T follicular helper cell (primary cell): Measurements from ENCODE around the gene DYRK1B.
"Not testable (repeated sequence)": the region's sequence is repeated elsewhere in the genome, so short reads cannot be mapped to it uniquely, and the experiment has no call there.

Experiments used
- DNase-seq: peaks from one replicate; pipeline ENCODE4 v3.0.0-alpha.2; 2020; ENCODE audit warnings: low read depth
- total RNA-seq, 2 experiments: gene quantifications; one replicate each; lab custom pipeline; 2026; lab: John Stamatoyannopoulos, UW

DYRK1B gene
- total RNA-seq: 4.8 to 19.3 reads per million in 2 experiments

- peak; percentile 98 for DNase-seq
Observed at GRCh38 chr19:39833464-39834286, at the start of gene DYRK1B. Gene DYRK1B (minus strand): TSS chr19:39834162. CDS start chr19:39831867, 2,295 bp downstream.

DNA sequence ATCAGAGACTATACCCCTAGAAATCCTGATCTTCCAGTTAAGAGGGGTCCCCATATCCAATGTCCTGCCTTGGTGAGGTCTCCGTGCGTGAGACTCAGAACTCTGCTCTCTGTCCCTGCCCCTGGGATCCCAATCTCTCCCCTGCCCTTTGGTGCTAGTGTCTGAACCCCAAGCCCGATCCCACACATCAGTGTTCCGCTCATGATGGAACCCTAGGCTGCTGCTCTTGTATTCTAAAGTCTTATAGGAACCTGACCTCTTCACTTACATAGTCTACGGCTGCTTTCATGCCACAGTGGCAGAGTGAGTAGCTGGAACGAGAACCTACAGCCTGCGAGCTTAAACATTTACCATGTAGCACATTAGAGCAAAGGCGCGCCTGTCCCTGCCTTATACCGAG, 48.7 kb upstream of the DYRK1B start:
- DNase-seq: not testable (repeated sequence)

GRCh38 chr19:39881495-39882110, 47.6 kb upstream of the DYRK1B start:
- DNase-seq: not testable (repeated sequence)

- DNase-seq: not testable (repeated sequence)
Observed at GRCh38 chr19:39880241-39880640, 46.3 kb upstream of the DYRK1B start.

- not testable (repeated sequence) for DNase-seq
Observed at GRCh38 chr19:39879796-39880195, 45.8 kb upstream of the DYRK1B start.

DNA sequence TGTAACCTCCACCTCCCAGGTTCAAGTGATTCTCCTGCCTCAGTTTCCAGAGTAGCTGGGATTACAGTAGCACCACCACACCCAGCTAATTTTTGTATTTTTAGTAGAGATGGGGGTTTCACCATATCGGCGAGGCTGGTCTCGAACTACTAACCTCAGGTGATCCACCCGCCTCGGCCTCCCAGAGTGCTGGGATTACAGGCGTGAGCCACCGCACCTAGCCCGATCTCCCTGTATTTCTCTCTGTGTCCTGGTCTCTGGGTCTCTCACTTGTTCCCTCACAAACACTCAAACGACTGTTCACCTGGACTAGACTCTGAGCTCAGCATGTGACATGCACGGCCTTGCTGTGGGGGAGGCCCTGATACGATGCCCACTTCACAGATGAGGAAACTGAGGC, 44.9 kb upstream of the DYRK1B start:
- not testable (repeated sequence) for DNase-seq

DNA sequence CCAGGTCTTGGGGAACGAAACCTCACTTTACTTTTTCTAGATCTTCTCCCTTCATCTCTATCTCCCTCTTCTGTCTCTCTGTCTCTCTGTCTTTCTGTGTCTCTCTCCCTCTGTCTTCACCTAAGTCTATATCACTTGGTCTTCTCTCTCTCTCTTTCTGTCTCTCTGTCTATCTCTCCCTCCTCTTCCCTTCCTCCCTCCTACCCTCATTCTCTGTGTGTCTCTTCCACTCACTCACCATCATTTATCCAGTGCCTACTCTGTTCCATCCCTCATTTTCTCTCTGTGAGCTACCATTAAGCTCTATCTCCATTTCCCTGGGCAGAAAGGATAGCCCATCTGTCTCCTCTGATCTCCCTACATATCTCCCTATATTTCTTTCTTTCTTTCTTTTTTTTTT, 44.4 kb upstream of the DYRK1B start:
- DNase-seq: no peak

DNA sequence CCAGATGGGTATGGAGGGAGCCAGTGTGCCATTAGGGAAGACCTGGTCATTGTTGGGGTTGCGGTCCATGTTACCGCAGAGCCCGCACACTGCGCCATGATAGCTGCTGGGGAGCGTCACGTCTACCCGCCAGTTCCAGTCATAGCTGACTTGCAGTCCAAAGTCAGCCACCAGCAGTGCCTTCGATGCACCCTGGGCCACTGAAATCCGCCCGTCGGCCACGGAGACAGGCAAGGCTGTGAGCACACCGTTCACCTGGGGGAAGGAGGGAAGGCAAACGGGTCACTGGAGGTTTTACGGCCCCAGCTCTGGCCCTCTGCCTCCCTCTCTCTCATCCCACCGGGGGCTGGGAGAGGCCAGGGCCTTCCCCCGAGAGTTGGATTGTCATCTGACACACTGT, 44.0 kb upstream of the DYRK1B start:
- DNase-seq: not testable (repeated sequence)

DNA sequence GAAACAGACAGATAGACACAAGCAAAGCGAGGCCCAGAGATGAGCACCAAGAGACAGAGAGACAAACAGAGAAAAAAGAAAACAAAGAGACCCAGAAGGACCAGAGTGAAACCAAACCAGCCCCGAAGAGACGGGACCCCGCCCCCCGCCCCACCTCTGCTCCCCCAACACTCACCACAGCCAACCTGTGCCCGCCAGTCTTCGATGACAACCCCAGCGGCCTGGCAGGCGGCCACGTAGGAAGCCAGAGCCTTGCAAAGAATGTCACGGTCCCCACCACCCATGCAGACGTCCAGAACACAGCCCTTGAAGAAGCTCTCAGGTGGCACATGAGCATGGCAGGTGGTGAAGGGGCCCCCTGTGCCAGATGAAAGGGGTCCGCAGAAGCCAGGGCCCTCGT, 43.5 kb upstream of the DYRK1B start:
- DNase-seq: not testable (repeated sequence)

DNA sequence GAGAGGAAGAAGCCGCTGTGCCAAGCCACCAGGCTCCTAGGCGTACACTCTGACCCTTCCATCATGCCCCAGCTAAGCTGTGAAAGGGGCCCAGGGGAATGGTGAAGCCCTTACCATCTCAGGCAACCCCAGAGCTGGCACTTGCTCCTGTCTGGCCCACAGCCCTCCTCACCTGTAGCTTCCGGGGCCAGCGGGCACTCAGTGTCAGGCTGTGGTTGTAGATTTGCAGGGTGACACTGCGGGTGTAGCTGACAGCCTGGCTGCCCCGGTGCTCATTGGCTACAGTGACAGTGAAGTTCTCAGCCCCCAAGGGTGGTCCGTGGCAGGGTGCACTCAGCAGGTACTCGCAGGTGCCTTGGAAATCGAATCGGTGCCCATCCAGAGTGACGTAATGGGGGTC, 42.5 kb upstream of the DYRK1B start:
- not testable (repeated sequence) for DNase-seq

DNA sequence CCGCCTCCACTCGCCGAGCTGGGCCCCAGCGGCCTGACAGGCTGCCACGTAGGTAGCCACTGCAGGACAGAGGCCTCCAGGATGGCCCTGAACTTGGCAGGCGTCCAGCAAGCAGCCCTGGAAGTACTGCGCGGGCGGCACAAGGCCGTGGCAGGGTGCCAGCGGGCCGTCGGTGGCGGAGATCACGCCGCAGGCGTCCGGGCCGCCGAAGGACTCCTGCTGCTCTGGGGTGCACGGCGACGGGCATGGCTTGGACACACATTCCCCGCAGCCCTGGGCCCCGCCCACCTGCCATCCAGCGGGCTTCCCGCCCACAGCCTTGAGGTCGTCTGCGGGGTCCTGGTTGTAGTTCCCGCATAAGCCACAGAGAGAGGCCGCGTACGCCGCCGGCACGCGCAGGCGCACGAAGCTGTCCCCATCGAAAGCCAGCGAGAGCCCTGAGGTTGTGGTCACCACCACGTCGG, 41.5 kb upstream of the DYRK1B start:
- DNase-seq: not testable (repeated sequence)

DNA sequence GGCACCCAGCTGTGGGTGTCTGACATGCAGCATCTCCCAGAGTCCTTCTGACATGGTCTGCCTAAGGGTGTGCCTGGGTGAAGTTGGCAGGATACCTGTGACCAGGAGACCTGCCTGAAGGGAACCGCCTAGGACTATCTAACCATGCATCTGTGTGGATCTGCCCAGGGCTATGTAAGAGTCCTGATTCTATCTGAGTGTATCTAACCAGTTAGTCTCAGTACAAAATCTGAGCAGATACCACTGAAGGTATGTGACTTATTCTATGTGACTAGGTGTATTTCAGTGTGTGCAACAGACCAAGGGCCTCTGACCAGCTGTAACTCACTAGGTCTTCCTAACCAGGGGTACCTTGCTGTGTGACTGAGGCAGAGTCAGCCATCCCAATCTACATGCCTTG, 40.4 kb upstream of the DYRK1B start:
- no peak for DNase-seq

- no peak for DNase-seq
Observed at GRCh38 chr19:39873385-39873784, 39.4 kb upstream of the DYRK1B start.

- DNase-seq: no peak
Observed at GRCh38 chr19:39871886-39872866, 38.2 kb upstream of the DYRK1B start.

DNA sequence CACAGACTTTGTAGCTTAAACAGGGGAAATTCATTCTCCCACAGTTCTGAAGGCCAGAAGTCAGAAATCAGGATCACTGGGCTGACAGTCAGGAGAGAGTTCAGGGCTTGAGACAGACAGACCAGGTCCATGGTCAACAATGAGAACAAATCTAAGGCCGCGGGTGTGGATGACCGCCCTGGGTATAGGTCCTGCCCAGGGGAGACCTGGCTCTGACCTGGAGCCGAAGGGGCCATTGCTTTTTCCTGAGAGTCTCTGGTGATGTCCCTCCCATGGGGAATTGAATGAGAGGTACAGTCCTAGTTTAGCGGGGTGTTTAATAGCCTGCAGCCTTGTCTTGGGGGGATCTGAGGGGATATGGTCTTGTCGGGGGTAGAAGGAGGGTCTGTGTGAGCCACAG, 37.4 kb upstream of the DYRK1B start:
- DNase-seq: no peak

- no peak for DNase-seq
Observed at GRCh38 chr19:39870171-39870971, 36.4 kb upstream of the DYRK1B start.

DNA sequence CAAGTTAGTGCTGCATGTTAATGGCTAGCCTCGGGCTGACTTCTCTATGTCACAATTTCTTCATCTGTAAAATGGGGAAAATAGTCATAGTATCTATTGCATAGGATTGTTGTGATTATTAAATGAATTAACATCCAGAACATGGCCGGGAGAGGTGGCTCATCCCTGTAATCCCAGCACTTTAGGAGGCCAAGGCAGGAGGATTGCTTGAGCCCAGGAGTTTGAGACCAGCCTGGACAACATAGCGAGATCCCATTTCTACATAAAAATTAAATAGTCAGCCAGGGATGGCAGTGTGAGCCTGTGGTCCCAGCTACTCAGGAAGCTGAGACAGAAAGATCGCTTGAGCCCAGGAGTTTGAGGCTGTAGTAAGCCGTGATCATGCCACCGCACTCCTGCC, 34.0 kb upstream of the DYRK1B start:
- no peak for DNase-seq

DNA sequence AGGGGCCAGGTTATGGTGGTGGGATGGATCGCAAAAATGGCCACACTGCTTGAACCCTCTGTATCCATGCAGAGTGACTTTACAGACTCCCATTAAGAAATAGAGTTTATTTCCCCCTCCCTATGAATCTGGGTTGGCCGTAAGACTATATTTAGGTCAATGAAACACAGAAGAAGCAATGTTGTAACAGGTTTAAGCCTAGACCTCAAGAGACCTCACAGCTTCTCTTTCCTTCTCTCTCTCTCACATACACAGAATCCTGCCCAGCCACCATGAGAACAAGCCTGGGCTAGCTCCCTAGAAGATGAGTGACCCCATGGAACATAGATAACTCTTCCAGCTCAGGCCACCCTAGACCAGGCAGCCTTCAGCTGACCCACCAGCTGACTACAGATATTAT, 33.2 kb upstream of the DYRK1B start:
- DNase-seq: no peak

DNA sequence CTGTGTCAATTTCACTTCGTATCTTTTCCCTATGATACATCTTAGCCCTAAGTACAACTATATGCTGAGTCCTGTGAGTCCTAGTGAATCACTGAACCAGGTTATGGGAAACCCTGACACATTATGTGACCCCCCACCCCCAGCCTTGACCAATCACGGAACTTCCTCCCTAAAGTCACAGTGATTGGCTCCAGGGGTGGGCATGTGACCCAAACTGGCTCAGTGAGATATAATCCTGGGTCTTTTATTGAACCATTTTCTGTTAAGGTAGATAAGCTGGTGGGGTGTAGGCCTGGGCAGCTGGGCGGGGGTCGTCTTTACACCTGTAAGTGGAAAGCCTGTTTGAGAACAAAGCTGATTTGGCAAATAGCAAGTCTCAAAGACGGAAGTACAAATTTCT, 32.0 kb upstream of the DYRK1B start:
- no peak for DNase-seq

- DNase-seq: no peak
Observed at GRCh38 chr19:39865186-39865585, 31.2 kb upstream of the DYRK1B start.

DNA sequence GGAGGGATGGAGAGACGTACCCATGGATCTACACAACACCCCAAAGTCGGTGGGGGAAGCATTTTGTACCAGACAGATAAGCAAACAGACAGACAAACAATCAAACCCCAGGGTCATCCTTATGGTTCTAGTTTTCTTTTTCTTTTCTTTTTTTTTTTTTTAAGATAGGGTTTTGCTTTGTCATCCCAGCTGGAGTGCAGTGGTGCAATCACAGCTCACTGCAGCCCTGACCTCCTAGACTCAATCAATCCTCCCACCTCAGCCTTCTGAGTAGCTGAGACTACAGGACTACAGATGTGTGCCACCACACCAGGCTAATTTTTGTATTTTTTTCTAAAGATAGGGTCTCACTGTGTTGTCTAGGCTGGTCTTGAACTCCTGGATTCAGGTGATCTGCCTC, 30.2 kb upstream of the DYRK1B start:
- DNase-seq: no peak
